GM12878 (cell line): ENCODE measurements around the gene ADAMTS17.

Experiments used
- CHD2 ChIP-seq: IDR thresholded peaks from 2 replicates; pipeline ENCODE4 v1.6.1; 2011; ENCODE audit warnings: low read depth, low read length, improper control_type of control experiment, borderline replicate concordance
- CREB1 ChIP-seq: IDR thresholded peaks from 2 replicates; pipeline ENCODE4 v1.6.1; 2012; ENCODE audit warnings: low read depth, mild to moderate bottlenecking, inconsistent platforms
- CTCF ChIP-seq, 3 experiments: IDR thresholded peaks in 2 of 3; conservative IDR thresholded peaks in 1 of 3; 2 replicates each; pipeline ENCODE4 v1.5.1; 2011; ENCODE audit warnings: low read depth in 3 of 3, low read length in 3 of 3, mild to moderate bottlenecking in 3 of 3, control low read depth in 2 of 3, moderate library complexity in 2 of 3, inconsistent platforms in 1 of 3, mixed read lengths in 1 of 3; ENCODE audit not compliant: control insufficient read depth in 2 of 3, insufficient read depth in 1 of 3; ENCODE audit errors: extremely low read depth in 1 of 3
- EP300 ChIP-seq, 2 experiments: fragments of 150-350 bp in 1 of 2; IDR thresholded peaks; 2 replicates each; pipeline ENCODE4 v1.6.1; 2011 to 2012; ENCODE audit warnings: low read depth in 2 of 2, low read length in 2 of 2, borderline replicate concordance in 1 of 2, improper control_type of control experiment in 1 of 2, inconsistent platforms in 1 of 2; ENCODE audit not compliant: control insufficient read depth in 1 of 2
- EZH2 ChIP-seq: IDR thresholded peaks from 2 replicates; pipeline ENCODE4 v1.6.1; 2012; ENCODE audit warnings: low read depth, mild to moderate bottlenecking, control low read depth, inconsistent platforms, low read length, borderline replicate concordance; ENCODE audit not compliant: control insufficient read depth
- MTA3 ChIP-seq: IDR thresholded peaks from 2 replicates; pipeline ENCODE4 v1.6.1; 2012; ENCODE audit warnings: low read length, inconsistent platforms, borderline replicate concordance
- NRF1 ChIP-seq: conservative IDR thresholded peaks from 2 replicates; pipeline ENCODE4 v1.6.1; 2011; ENCODE audit warnings: mild to moderate bottlenecking, low read depth, low read length, improper control_type of control experiment
- SIN3A ChIP-seq: IDR thresholded peaks from 2 replicates; pipeline ENCODE4 v1.6.1; 2012; ENCODE audit warnings: low read depth, low read length, improper control_type of control experiment
- SP1 ChIP-seq: IDR thresholded peaks from one replicate; pipeline ENCODE4 v1.6.1; 2011; ENCODE audit warnings: low read depth, low read length
- SPI1 ChIP-seq: IDR thresholded peaks from 2 replicates; pipeline ENCODE4 v1.6.1; 2011; ENCODE audit warnings: low read depth, mild to moderate bottlenecking, low read length, moderate library complexity, borderline replicate concordance; ENCODE audit not compliant: insufficient read depth
- SREBF2 ChIP-seq: IDR thresholded peaks from 2 replicates; pipeline ENCODE4 v1.6.1; 2012; ENCODE audit warnings: mild to moderate bottlenecking, low read length

- TF ChIP-seq CREB1 (no peak), SIN3A (no peak), CTCF (IDR thresholded peaks at IDR 0.05 in 2 of 3, conservative IDR thresholded peaks at IDR 0.05 in 1 of 3; ENCODE audit: control insufficient read depth in 2 of 3, extremely low read depth in 1 of 3, insufficient read depth in 1 of 3, low read depth in 3 of 3, low read length in 3 of 3) (no peak), CHD2 (no peak), SREBF2 (no peak), MTA3 (no peak), NRF1 (no peak), SP1 (no peak), SPI1 (no peak), EZH2 (no peak), EP300 (IDR thresholded peaks at IDR 0.05; ENCODE audit: borderline replicate concordance in 1 of 2, control insufficient read depth in 1 of 2, low read depth in 2 of 2, low read length in 2 of 2) (no peak)
Observed at GRCh38 chr15:99979371-99979770, 362.4 kb downstream of the ADAMTS17 start.
